Heart left ventricle (tissue), 13 donors: ENCODE data around the gene HSPA9.
A peak's percentile ranks its signal among the peaks of the same experiment; 100 is the strongest.

Experiments
- CTCF ChIP-seq, 12 donors: fragments of 200-600 bp; sonication (generic) in 4 of 12; IDR thresholded peaks; one replicate each; pipeline versions ENCODE4 v1.5.0 to v1.8.0; 2018 to 2022; ENCODE audit warnings: antibody characterized with exemption in 12 of 12, mild to moderate bottlenecking in 5 of 12
- POLR2A ChIP-seq, 2 donors: fragments of 450-650 bp; IDR thresholded peaks; one replicate each; pipeline ENCODE4 v1.6.1; 2017; ENCODE audit warnings: antibody characterized with exemption in 2 of 2, mild to moderate bottlenecking in 2 of 2, moderate library complexity in 2 of 2
- donor health status: ischemic (EF 13 %, LVEDD 7.1; RV severe dilation, severe dysfunction).
- donor health status: DM: no; HTN: yes; CAD: no.
- donor health status: DM: no; HTN: no; CAD: no.
- donor health status: ischemic (EF 25% LVEDD 6.9; RV normal size, moderate dysfunction).
- donor health status: ischemic (EF 25% LVEDD 5.7; RV mildly dilated, moderate dysfunction).
- donor health status: ischemic (EF 35%, LVEDD 5.7; RV mildly dilated, moderate dysfunction).
- donor health status: nonischemic (EF 11% LVEDD 7.7; RV severe dilation, severe dysfunction).
- donor health status: DM: yes; HTN: yes; CAD: no.
- donor health status: PGD.
- donor health status: ischemic (EF 29% LVEDD 5.4; RV normal size, mild dysfunction).
- donor health status: nonischemic (EF 23%, LVEDD 6.1; RV moderate dilation, normal function).

DNA sequence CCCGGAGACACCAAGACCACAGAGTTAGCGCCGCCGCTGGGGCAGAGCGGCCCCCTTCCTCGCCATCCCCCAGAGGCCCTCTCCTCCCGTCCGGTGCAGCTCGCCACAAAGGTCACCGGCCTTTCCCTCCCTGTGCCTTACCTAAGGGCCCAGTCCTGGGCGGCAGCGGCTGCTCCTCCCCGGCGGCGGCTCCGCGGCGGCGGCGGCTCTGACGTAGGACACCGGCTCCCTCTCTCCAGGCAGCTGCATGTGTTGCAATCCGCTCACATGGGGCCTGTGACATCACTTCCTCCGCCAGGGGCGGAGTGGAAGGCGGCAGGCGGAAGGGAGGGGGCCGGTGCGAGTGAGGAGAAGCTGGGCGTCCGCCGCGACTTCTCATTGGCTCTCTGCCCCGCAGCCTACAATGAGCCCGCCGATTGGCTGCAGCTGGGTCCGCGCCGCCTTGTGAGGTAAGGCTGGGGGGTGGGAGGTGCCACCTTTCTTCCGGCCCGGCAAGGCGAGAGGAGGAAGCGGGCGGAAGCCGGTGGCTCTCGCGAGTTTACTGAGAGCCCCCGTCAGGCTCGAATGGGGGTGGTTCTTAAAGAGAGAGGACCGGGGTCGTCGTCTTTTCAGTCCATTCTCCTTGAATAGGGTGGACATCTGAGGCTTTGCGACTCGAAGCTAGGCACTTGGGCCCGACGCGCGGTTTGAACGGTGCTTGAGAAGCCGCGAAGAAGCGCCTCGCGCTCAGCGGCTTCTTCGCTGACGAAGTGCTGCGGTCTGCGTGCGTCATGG lies 32.1 kb downstream of the HSPA9 start, which contains the start of gene ETF1:
- TF ChIP-seq CTCF (IDR thresholded peaks at IDR 0.05) (peak in 2 of 12 donors; percentile 17 to 18), POLR2A (IDR thresholded peaks at IDR 0.05) (peak; percentile 93 to 97)
